ENCODE measurements around the gene SRPK2.
"Not testable (repeated sequence)": the region's sequence is repeated elsewhere in the genome, so short reads cannot be mapped to it uniquely, and the experiment has no call there.

SRPK2 gene

GRCh38 chr7:105215182-105215581 is 173.5 kb downstream of the SRPK2 start:
- DNase-seq: no peak

- no peak for DNase-seq
Measured at GRCh38 chr7:105213611-105214010, 175.1 kb downstream of the SRPK2 start.

GRCh38 chr7:105212212-105212611 is 176.5 kb downstream of the SRPK2 start:
- DNase-seq: no peak

DNA sequence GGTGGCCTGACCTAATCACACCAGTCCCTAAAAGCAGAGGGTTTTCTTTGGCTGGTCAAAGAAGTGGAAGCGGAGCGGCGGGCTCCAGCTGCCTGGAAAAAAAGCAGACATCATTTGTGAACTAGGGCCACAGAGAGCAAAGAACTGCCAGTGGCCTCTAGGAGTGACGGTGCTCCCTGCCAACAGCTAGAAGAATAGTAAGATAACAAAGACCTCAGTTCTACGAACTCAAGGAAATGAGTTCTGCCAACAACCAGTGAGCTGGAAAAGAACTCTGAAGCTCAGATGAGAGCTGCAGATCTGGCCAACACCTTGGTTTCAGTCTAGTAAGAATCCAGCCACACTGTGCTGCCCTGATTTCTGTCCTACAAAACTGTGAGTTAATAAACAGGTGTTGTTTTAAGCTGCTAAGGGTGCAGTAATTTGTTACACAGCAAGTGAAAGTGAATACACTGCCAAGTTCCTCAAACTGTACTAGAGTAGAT is 178.0 kb downstream of the SRPK2 start:
- DNase-seq: no peak

DNA sequence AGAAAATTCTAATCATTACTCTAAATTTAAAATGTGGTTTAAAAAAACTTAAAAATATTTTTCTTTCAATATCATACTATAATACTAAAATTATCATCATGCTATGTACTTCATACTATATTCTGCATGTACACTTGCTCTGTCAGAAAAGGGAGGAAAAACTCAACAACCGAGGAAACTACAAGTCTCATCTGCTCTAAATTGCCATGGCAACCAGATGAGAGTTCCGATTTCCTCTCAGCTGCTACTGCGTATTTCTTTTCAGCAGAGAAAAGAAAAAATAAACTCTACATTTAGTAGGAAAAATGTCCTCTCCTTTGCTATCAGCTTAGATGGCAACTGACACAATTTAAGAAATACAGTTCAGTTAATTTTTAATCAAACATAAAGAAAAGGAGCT is 178.9 kb downstream of the SRPK2 start:
- DNase-seq: no peak

GRCh38 chr7:105209433-105209832 is 179.3 kb downstream of the SRPK2 start:
- DNase-seq: no peak

DNA sequence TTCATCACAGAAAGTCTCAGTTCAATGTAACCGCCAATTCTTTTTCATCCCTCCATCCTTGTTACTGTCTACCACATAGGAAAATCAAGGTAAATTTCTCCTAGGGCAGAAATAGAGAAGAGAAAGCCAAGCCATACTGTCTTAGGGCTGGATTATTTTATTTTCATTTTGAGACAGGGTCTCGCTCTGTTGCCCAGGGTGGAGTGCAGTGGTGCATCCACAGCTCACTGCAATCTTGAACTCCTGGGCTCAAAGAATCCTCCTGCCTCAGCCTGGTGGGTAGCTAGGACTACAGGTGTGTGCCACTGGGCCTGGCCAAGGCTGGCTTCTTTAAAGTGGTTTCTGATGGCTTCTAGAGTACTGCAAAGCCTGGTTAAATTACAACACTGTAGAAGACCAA is 181.7 kb downstream of the SRPK2 start:
- DNase-seq: no peak

- DNase-seq: no peak
Measured at GRCh38 chr7:105205592-105206237, 183.0 kb downstream of the SRPK2 start.

DNA sequence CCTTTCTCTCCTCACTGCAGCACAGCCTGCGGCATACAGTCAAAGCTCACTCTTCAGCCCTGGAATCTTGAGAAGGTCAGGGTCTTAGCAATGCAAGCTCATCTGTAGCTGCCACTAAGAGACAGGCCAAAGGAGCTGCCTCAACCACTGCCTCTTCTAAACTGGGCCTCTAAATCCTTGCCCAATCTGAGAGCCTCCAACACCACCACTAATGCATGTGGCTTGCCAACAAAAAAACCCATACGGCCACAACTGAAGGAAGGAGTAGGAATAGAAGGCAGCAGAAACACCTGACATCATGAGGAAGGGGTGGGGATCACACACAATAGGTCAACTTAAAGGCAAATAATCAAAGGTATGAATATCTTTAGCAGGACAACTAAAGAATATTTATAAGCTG is 183.8 kb downstream of the SRPK2 start:
- no peak for DNase-seq

- DNase-seq: no peak
Measured at GRCh38 chr7:105204520-105204919, 184.2 kb downstream of the SRPK2 start.

DNA sequence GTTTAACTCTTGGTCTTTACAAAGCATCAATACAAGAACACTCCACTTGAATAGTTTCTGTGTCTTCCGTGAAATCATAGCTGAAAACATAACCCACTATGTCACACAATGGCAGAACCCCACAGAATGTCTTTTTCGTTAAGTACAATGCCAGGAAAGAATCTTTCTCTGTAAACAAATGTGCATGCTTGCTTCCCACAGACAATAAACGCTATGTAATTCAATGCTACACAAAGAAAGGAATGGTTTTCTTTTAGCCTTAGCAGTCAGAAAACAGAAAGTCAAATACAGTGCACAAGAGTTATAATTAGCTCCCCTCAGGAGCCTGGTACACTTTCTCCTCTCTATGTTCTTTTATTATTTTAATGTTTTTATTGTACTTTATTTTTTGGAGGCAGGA is 186.1 kb downstream of the SRPK2 start:
- DNase-seq: no peak

DNA sequence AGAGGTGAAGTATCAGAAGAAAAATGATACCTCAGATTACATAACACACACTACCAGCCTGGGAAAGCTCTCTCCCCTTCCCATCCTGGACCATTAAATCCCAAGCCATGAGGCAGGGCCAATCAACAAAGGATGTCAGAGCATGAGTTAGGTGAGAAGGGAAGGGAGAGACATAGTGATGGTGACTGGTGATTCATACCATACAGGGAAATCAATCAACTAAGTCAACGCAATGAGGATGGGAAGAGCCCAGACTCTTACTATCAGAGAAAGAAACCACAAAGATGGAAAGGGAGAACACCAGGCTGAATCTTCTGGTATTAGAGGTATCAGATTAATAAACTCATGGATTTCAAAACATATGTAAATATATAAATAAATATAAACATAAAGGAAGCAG is 189.3 kb downstream of the SRPK2 start:
- DNase-seq: no peak

GRCh38 chr7:105198223-105198622 is 190.5 kb downstream of the SRPK2 start:
- no peak for DNase-seq

DNA sequence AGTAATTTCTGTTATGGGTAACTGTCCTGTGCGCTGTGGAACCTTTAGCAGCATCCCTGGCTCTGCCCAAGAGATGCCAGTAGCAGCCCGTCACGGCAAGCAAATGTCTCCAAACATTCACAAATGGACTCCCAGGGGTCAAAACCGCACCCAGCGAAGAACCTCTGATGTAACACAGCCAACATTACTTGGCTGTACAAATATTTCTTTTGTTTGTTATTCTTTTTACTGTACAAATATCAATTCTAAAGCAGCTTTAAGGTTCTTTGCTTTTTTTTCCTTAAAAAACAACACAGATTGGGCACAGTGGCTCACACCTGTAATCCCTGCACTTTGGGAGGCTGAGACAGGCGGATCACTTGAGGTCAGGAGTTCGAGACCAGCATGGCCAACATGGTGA is 192.2 kb downstream of the SRPK2 start:
- no peak for DNase-seq

DNA sequence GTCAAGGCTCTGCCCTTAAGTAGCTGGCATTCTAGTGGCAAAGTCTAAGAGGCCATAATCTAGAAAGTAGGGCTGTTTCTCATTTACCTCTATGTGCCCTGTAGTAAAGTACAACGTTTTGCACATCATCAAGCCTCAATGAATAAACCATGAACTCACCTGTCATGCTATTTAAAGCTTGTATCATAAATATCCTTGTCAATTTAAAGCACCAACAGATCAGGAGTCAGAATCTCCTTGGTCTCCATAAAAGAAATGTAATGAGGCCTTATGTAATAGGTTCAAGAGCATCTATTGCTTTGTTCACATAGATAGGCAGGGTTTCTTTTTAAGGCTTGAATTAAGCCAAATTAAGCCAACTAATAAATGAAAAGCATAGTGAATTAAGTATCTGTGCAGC is 192.8 kb downstream of the SRPK2 start:
- no peak for DNase-seq

GRCh38 chr7:105194959-105195358 is 193.8 kb downstream of the SRPK2 start:
- DNase-seq: not testable (repeated sequence)

DNA sequence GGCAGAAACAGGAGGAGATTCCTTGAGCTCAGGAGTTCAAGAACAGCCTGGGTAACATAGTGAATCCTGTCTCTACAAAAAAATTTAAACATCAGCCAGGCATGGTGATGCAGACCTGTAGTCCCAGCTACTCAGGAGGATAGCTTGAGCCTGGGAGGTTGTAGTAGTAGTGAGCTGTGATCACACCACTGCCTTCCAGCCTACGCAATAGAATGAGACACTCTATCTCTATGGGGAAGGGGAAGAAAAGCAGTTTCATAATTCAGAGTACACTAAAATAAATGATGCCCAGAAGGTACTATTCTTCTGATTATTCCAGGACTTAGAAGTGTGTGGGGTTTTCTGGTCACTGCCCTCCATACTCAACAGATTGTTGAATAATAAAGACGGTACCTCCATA is 197.4 kb downstream of the SRPK2 start:
- DNase-seq: no peak

DNA sequence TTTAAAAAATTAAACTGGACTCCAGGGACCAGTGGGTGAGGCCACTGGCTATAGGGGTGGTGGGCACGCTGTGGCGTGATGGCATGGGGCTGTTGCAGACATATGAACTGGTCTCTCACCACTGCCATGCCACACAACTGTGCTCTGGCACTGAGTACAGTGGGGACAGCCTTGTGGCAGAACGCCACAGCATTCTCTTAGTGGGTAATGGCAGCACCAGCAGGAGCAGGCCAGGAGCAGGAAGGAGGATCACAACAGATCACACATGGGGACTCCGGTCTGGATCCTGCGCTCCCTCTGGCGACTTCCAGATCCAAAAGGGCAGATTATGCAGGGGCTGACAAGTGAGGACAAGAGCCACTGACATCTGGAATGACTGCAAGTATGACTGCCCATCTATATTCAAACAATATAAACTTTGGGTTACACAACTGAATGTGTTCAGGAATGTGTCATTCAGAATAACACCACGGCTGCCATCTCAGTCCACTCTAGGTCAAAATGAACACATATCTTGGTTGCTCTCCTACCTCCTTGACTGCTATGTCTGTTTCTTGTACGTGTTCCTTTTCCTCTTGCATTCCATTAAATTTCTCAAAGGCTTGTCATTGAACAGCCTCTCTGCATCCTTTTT is 198.7 kb downstream of the SRPK2 start:
- DNase-seq: no peak

GRCh38 chr7:105188201-105188600 is 200.5 kb downstream of the SRPK2 start:
- no peak for DNase-seq

DNA sequence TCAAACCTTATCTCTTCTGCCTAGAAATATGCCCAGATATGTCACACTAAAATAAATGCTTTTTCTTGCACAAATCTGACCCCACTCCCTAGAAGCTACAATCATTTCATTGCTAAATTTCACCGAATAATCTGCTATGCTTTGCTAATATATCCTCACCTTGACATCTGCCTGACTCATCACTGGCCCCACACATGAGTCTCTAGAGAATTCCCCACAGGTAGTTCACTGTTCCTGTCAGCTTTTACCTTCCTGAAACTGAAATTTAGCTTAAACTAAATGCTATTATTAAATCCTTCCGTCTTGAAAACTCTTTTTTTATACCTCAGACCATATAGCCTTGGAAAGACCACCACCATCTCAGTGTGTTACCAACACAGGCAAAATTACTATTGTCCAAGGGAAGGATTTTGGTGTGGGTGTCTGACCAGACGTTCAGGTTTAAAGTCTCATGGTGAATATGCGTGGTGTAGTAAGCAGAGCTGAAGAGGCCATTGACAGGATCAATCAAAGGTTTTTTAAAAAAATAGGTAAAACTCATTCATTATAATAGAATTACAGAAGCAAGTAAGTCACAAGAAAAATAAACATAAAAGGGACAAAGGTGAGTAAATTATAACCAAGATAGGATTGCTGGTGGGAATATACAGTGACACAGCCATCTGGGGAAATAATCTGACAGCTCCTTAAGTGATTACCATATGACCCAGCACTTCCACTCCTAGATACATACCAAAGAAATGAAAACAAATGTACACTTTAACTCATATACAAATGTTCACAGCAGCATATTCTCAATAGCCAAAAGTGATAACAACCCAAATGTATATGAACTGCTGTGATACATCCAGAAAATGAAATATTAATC is 201.2 kb downstream of the SRPK2 start:
- no peak for DNase-seq

GRCh38 chr7:105185290-105186010 is 203.3 kb downstream of the SRPK2 start:
- no peak for DNase-seq

DNA sequence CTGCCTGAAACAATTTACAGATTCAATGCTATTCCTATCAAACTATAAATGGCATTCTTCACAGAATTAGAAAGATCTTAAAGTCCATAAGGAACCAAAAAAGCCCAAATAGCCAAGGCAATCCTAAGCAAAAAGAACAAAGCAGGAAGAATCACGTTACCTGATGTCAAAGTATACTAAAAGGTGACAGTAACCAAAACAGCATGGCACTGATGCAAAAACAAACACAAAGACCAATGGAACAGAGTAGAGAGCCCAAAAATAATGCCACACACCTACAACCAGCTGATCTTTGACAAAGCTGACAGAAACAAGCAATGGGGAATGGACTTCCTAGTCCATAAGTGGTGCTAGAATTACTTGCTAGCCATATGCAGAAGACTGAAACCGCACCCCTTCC is 208.7 kb downstream of the SRPK2 start:
- DNase-seq: no peak

- DNase-seq: no peak
Measured at GRCh38 chr7:105178928-105179541, 209.7 kb downstream of the SRPK2 start.

All from NCI-H1092 (cell line).